ENCODE results near the gene ABCB1. TPM values are rescaled to one million over a fixed set of nuclear protein-coding genes. Genes with fewer than 3 reads are reported as not detected.
"Not testable (repeated sequence)": the region's sequence is repeated elsewhere in the genome, so short reads cannot be mapped to it uniquely, and the experiment has no call there.

Gene ABCB1
- total and polyA plus RNA-seq, 9 of the 15 experiments (the other 6 are each of a cell fraction or from before 2014, with no cell fraction given), result 0.03 to 0.86 (median 0.52) TPM

GRCh38 chr7:87471473-87471872 is 129.2 kb downstream of the ABCB1 start:
- H4K20me1 ChIP-seq (replicated peaks; ENCODE audit: control insufficient read depth, insufficient read depth, low read length), result no peaks in the 10 kb centered on the region
- H3K4me1 ChIP-seq (replicated peaks in 1 of 2; ENCODE audit: control insufficient read depth in 2 of 2, insufficient read depth in 2 of 2, low read length in 2 of 2), result peaks cover 0 to 9% of the 10 kb centered on the region in 2 experiments; a peak in 1 of 5 replicates
- H3K9me1 ChIP-seq (ENCODE audit: control insufficient read depth, insufficient read depth, low read length), result no peaks in the 10 kb centered on the region
- BruUV-seq (replicated peaks), result no TSS peak
- no peak overlapping the region for H3K4me3 ChIP-seq
- whole genome bisulfite sequencing (ENCODE audit: insufficient coverage, low coverage, missing lambda C conversion rate), result 0% methylated on average over 2 of the region's 2 CpGs
- ChIA-PET CTCF (ENCODE audit: low intra/inter-chr PET ratio) (no interaction called here), POLR2A (no interaction called here)
- ATAC-seq (no peak), FAIRE-seq (no peak), DNase-seq (ENCODE audit: extremely low read depth in 1 of 4, low spot score in 3 of 4) (no peak)
- no peaks in the 10 kb centered on the region for H3K36me3 ChIP-seq (ENCODE audit: control insufficient read depth, insufficient read depth, low read length)
- H3K79me2 ChIP-seq (ENCODE audit: control insufficient read depth, insufficient read depth, low read length), result no peaks in the 10 kb centered on the region
- no peak overlapping the region for H3K4me2 ChIP-seq (ENCODE audit: insufficient read depth, low read length)
- H3K27ac ChIP-seq (ENCODE audit: extremely low read depth, low read depth, low read length), result no peak overlapping the region
- peaks cover 11 to 18% of the 10 kb centered on the region in 2 experiments; a peak in 4 of 5 replicates for H3K27me3 ChIP-seq (ENCODE audit: control insufficient read depth in 2 of 2, insufficient read depth in 2 of 2, low read length in 2 of 2)
- intact Hi-C loops (cut with micrococcal nuclease), result no loop called here
- no peaks in the 10 kb centered on the region for H3K9me3 ChIP-seq (replicated peaks; ENCODE audit: control insufficient read depth, insufficient read depth, low read depth, low read length)
- in situ Hi-C loops (cut with MboI), result no loop called here
- no peak overlapping the region for H3K9ac ChIP-seq (ENCODE audit: insufficient read depth in 1 of 2, low read depth in 2 of 2, low read length in 2 of 2)
- TF ChIP-seq ZNF146 (CRISPR knock-in tag; IDR thresholded peaks at IDR 0.05; ENCODE audit: unreplicated experiment) (no peak), ZNF316 (IDR thresholded peaks at IDR 0.05) (peak; percentile 51), MAFF (IDR thresholded peaks at IDR 0.05; ENCODE audit: low read length) (peak; percentile 41; the same call in 1 of the 2 replicates), TGIF2 (CRISPR knock-in tag; IDR thresholded peaks at IDR 0.05) (no peak), C11orf30 (IDR thresholded peaks at IDR 0.05; ENCODE audit: low read depth) (peak; percentile 28; the same call in 1 of the 2 replicates), PPARD (CRISPR knock-in tag; IDR thresholded peaks at IDR 0.05) (no peak), MAFK (IDR thresholded peaks at IDR 0.05; ENCODE audit: low read length) (peak; percentile 29; the same call in 1 of the 2 replicates), ZNF174 (CRISPR knock-in tag; IDR thresholded peaks at IDR 0.05) (no peak)
- no peak overlapping the region for H2AFZ ChIP-seq (ENCODE audit: low read depth, low read length)

GRCh38 chr7:87469204-87469603 is 131.5 kb downstream of the ABCB1 start:
- H2AFZ ChIP-seq (ENCODE audit: low read depth, low read length); intact Hi-C loops (cut with micrococcal nuclease); H3K36me3 ChIP-seq (ENCODE audit: control insufficient read depth, insufficient read depth, low read length); H3K27me3 ChIP-seq (ENCODE audit: control insufficient read depth in 2 of 2, insufficient read depth in 2 of 2, low read length in 2 of 2); CTCF ChIA-PET (ENCODE audit: low intra/inter-chr PET ratio); FAIRE-seq; ATAC-seq; H3K9ac ChIP-seq (ENCODE audit: insufficient read depth in 1 of 2, low read depth in 2 of 2, low read length in 2 of 2); H3K79me2 ChIP-seq (ENCODE audit: control insufficient read depth, insufficient read depth, low read length); BruUV-seq (replicated peaks); H3K4me2 ChIP-seq (ENCODE audit: insufficient read depth, low read length); H3K9me3 ChIP-seq (replicated peaks; ENCODE audit: control insufficient read depth, insufficient read depth, low read depth, low read length); H3K4me3 ChIP-seq; H4K20me1 ChIP-seq (replicated peaks; ENCODE audit: control insufficient read depth, insufficient read depth, low read length); in situ Hi-C loops (cut with MboI); DNase-seq (ENCODE audit: extremely low read depth in 1 of 4, low spot score in 3 of 4); H3K27ac ChIP-seq (ENCODE audit: extremely low read depth, low read depth, low read length); H3K9me1 ChIP-seq (ENCODE audit: control insufficient read depth, insufficient read depth, low read length); H3K4me1 ChIP-seq (replicated peaks in 1 of 2; ENCODE audit: control insufficient read depth in 2 of 2, insufficient read depth in 2 of 2, low read length in 2 of 2): not testable (repeated sequence)
- POLR2A ChIA-PET, result interaction anchor here (0.7 kb wide), 1 partner anchor 8 kb away, joined by 3 read pairs; no protein-coding TSS in a partner anchor

GRCh38 chr7:87465534-87465880 is 135.2 kb downstream of the ABCB1 start:
- H3K4me1 ChIP-seq (replicated peaks in 1 of 2; ENCODE audit: control insufficient read depth in 2 of 2, insufficient read depth in 2 of 2, low read length in 2 of 2); ATAC-seq; POLR2A ChIA-PET; H3K9me3 ChIP-seq (replicated peaks; ENCODE audit: control insufficient read depth, insufficient read depth, low read depth, low read length); H3K9me1 ChIP-seq (ENCODE audit: control insufficient read depth, insufficient read depth, low read length); H3K4me2 ChIP-seq (ENCODE audit: insufficient read depth, low read length); H4K20me1 ChIP-seq (replicated peaks; ENCODE audit: control insufficient read depth, insufficient read depth, low read length); DNase-seq (ENCODE audit: extremely low read depth in 1 of 4, low spot score in 3 of 4); H2AFZ ChIP-seq (ENCODE audit: low read depth, low read length); CTCF ChIA-PET (ENCODE audit: low intra/inter-chr PET ratio); FAIRE-seq; BruUV-seq (replicated peaks); in situ Hi-C loops (cut with MboI); H3K9ac ChIP-seq (ENCODE audit: insufficient read depth in 1 of 2, low read depth in 2 of 2, low read length in 2 of 2); H3K36me3 ChIP-seq (ENCODE audit: control insufficient read depth, insufficient read depth, low read length); H3K27me3 ChIP-seq (ENCODE audit: control insufficient read depth in 2 of 2, insufficient read depth in 2 of 2, low read length in 2 of 2); H3K27ac ChIP-seq (ENCODE audit: extremely low read depth, low read depth, low read length); intact Hi-C loops (cut with micrococcal nuclease); H3K79me2 ChIP-seq (ENCODE audit: control insufficient read depth, insufficient read depth, low read length); H3K4me3 ChIP-seq: not testable (repeated sequence)
- WGBS (ENCODE audit: insufficient coverage, low coverage, missing lambda C conversion rate), result under 1% methylated on average over 7 of the region's 7 CpGs

All from K562 (cell line).